Nephron progenitor cell (in vitro differentiated cells): ENCODE results near the gene MOG.
A peak's percentile ranks its signal among the peaks of the same experiment; 100 is the strongest.
"Not testable (repeated sequence)": the region's sequence is repeated elsewhere in the genome, so short reads cannot be mapped to it uniquely, and the experiment has no call there.

Source experiments
- DNase-seq: peaks from one replicate; pipeline ENCODE4 v3.0.0; 2021
- H3K27ac Mint-ChIP-seq: 2 replicates; pipeline ENCODE4 v1.8.0; 2021; ENCODE audit warnings: mild to moderate bottlenecking, moderate library complexity, mixed read lengths
- H3K27me3 Mint-ChIP-seq: 2 replicates; pipeline ENCODE4 v1.8.0; 2021; ENCODE audit warnings: mild to moderate bottlenecking, low read depth, mixed read lengths; ENCODE audit not compliant: poor library complexity
- H3K36me3 Mint-ChIP-seq: 2 replicates; pipeline ENCODE4 v1.8.0; 2021; ENCODE audit warnings: low read depth, mixed read lengths
- H3K4me1 Mint-ChIP-seq: 2 replicates; pipeline ENCODE4 v1.8.0; 2021; ENCODE audit warnings: mixed read lengths
- H3K4me3 Mint-ChIP-seq: 2 replicates; pipeline ENCODE4 v1.8.0; 2021; ENCODE audit warnings: mild to moderate bottlenecking, moderate library complexity, mixed read lengths
- H3K9me3 Mint-ChIP-seq: 2 replicates; pipeline ENCODE4 v1.8.0; 2021; ENCODE audit warnings: mild to moderate bottlenecking, moderate library complexity, mixed read lengths
- TF ChIP-seq, protein P1 (sequence below): fragments of 200-600 bp; sonication (generic); IDR thresholded peaks from 2 replicates; pipeline ENCODE4 v1.5.0; 2021; ENCODE audit warnings: antibody characterized with exemption

MOG gene

GRCh38 chr6:29656157-29656556, 735 bp upstream of the MOG start:
- H3K4me1 Mint-ChIP-seq, result peaks cover 28% of the 10 kb centered on the region
- TF ChIP-seq, protein P1, sequence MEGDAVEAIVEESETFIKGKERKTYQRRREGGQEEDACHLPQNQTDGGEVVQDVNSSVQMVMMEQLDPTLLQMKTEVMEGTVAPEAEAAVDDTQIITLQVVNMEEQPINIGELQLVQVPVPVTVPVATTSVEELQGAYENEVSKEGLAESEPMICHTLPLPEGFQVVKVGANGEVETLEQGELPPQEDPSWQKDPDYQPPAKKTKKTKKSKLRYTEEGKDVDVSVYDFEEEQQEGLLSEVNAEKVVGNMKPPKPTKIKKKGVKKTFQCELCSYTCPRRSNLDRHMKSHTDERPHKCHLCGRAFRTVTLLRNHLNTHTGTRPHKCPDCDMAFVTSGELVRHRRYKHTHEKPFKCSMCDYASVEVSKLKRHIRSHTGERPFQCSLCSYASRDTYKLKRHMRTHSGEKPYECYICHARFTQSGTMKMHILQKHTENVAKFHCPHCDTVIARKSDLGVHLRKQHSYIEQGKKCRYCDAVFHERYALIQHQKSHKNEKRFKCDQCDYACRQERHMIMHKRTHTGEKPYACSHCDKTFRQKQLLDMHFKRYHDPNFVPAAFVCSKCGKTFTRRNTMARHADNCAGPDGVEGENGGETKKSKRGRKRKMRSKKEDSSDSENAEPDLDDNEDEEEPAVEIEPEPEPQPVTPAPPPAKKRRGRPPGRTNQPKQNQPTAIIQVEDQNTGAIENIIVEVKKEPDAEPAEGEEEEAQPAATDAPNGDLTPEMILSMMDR, result no peak
- H3K27ac Mint-ChIP-seq, result no peak overlapping the region
- no peaks in the 10 kb centered on the region for H3K36me3 Mint-ChIP-seq
- no peaks in the 10 kb centered on the region for H3K9me3 Mint-ChIP-seq
- H3K27me3 Mint-ChIP-seq, result peaks cover 26% of the 10 kb centered on the region
- no peak for DNase-seq
- H3K4me3 Mint-ChIP-seq, result no peak overlapping the region

DNA sequence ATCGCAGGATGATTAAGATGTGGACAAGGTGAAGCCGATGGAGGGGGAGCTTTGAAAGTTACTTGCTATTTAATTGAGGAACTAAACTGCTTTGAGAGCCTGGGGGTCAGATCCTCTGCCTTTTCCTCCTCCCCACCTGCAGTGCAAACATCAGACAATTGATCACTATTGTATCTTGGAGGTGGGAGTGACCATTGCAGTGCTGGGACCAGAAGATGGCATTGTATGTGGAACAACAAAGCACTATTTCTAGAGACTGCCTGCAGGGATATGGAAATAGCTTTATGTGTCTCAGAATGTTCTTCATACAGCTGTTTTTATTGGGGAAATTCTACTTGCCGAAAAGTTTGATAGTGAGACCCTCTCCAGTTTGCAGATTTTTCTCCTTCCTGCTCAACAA, 4.2 kb downstream of the MOG start:
- Mint-ChIP-seq H3K27ac (no peak overlapping the region), H3K4me1 (peaks cover 26% of the 10 kb centered on the region), H3K9me3 (no peaks in the 10 kb centered on the region), H3K4me3 (no peak overlapping the region), H3K27me3 (peaks cover 36% of the 10 kb centered on the region), H3K36me3 (no peaks in the 10 kb centered on the region)
- TF ChIP-seq, protein P1, result no peak
- DNase-seq, result no peak

GRCh38 chr6:29661502-29662141, 4.7 kb downstream of the MOG start:
- not testable (repeated sequence) for H3K9me3 Mint-ChIP-seq, H3K36me3 Mint-ChIP-seq, H3K4me3 Mint-ChIP-seq, H3K27ac Mint-ChIP-seq, DNase-seq
- Mint-ChIP-seq H3K27me3 (peaks cover 38% of the 10 kb centered on the region), H3K4me1 (peaks cover 25% of the 10 kb centered on the region)

GRCh38 chr6:29663300-29664042, 6.6 kb downstream of the MOG start:
- Mint-ChIP-seq H3K9me3 (no peaks in the 10 kb centered on the region), H3K4me1 (peaks cover 32% of the 10 kb centered on the region), H3K27ac (no peak overlapping the region), H3K27me3 (peaks cover 47% of the 10 kb centered on the region), H3K36me3 (no peaks in the 10 kb centered on the region), H3K4me3 (no peak overlapping the region)
- no peak for DNase-seq
- TF ChIP-seq, protein P1, result no peak

DNA sequence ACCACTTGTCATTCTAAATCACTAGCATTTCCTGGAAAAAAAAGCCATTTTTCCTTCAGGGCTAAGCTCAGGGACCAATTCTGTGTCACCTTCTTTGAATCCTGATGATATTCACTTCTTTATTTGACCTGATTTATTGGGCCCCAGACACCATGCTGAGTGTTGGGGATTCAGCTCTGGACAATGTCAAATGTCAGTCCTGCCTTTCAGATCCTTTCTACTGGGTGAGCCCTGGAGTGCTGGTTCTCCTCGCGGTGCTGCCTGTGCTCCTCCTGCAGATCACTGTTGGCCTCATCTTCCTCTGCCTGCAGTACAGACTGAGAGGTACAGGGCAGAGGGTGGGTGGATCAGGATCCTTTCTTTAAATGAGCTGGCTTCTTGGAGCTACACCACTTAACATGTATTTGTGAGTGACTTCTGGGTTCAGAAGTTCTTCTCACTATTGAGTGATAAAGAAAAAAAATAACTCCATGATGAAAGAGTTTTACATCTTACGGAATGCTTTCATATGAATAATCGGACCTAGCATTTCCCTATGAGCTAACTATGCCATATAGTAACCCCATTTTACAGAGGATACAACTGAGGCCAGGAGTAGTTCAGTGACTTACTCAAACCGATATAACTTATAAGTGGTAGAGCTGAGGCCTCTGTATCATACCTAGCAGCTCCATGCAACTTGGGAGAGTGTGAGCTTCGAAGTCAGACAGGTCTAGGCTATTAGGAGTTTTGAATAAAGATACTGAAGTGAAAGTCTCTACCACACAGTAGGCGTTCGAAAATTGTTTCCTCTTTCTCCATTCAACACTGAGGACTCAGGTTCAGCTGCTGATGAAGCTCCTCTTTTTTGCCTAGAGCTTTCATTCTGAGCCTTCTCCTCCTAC, 9.3 kb downstream of the MOG start:
- peaks cover 57% of the 10 kb centered on the region for H3K27me3 Mint-ChIP-seq
- H3K27ac Mint-ChIP-seq, result peak overlapping the region; percentile 39
- H3K9me3 Mint-ChIP-seq, result no peaks in the 10 kb centered on the region
- no peaks in the 10 kb centered on the region for H3K36me3 Mint-ChIP-seq
- peaks cover 37% of the 10 kb centered on the region for H3K4me1 Mint-ChIP-seq
- TF ChIP-seq, protein P1, result no peak
- DNase-seq, result no peak
- H3K4me3 Mint-ChIP-seq, result no peak overlapping the region

- Mint-ChIP-seq H3K27me3 (peaks cover 54% of the 10 kb centered on the region), H3K4me1 (peaks cover 37% of the 10 kb centered on the region), H3K27ac (no peak overlapping the region), H3K4me3 (no peak overlapping the region), H3K36me3 (no peaks in the 10 kb centered on the region), H3K9me3 (no peaks in the 10 kb centered on the region)
- no peak for DNase-seq
- TF ChIP-seq, protein P1, result no peak
These were observed 9.9 kb downstream of the MOG start for GRCh38 chr6:29666826-29667130.
